Fibroblast of lung (primary cell): ENCODE measurements around the gene KDM2A. TPM values are rescaled to one million over a fixed set of nuclear protein-coding genes. Genes with fewer than 3 reads are reported as not detected.
A peak's percentile ranks its signal among the peaks of the same experiment; 100 is the strongest.

Experiments used
- DNase-seq, 2 donors: peaks; one replicate each; pipeline versions ENCODE4 v3.0.0 to v3.0.0-alpha.2; 2010; ENCODE audit warnings: low read depth in 2 of 2
- H2AFZ ChIP-seq: 2 replicates; pipeline ENCODE4 v1.5.1; 2012; ENCODE audit warnings: low read length, control low read depth, inconsistent platforms
- H3K27ac ChIP-seq: 2 replicates; pipeline ENCODE4 v1.5.1; 2011; ENCODE audit warnings: low read length, control low read depth; ENCODE audit not compliant: insufficient read depth
- H3K27me3 ChIP-seq: 2 replicates; pipeline ENCODE4 v1.5.1; 2011; ENCODE audit warnings: mild to moderate bottlenecking, low read length; ENCODE audit not compliant: control insufficient read depth, insufficient read depth
- H3K36me3 ChIP-seq: 2 replicates; pipeline ENCODE4 v1.5.1; 2011; ENCODE audit warnings: low read length; ENCODE audit not compliant: control insufficient read depth, insufficient read depth
- H3K4me1 ChIP-seq: 2 replicates; pipeline ENCODE4 v1.5.1; 2011; ENCODE audit warnings: low read length; ENCODE audit not compliant: control insufficient read depth, insufficient read depth; ENCODE audit errors: extremely low read depth
- H3K4me2 ChIP-seq: 2 replicates; pipeline ENCODE4 v1.5.1; 2011; ENCODE audit warnings: low read length, control low read depth; ENCODE audit not compliant: insufficient read depth; ENCODE audit errors: extremely low read depth
- H3K4me3 ChIP-seq, 4 experiments: fragments of 200-600 bp in 1 of 4; sonication (generic) in 1 of 4; replicated peaks in 1 of 4; 2 replicates each; pipeline ENCODE4 v1.5.1; 2011 to 2016; ENCODE audit warnings: low read length in 4 of 4, low read depth in 3 of 4, mild to moderate bottlenecking in 3 of 4, control low read depth in 2 of 4, inconsistent platforms in 1 of 4, mixed read lengths in 1 of 4; ENCODE audit not compliant: insufficient read depth in 1 of 4; ENCODE audit errors: control extremely low read depth in 1 of 4
- H3K79me2 ChIP-seq: 2 replicates; pipeline ENCODE4 v1.5.1; 2012; ENCODE audit warnings: mild to moderate bottlenecking, low read length, inconsistent platforms; ENCODE audit not compliant: control insufficient read depth, insufficient read depth
- H3K9ac ChIP-seq: 2 replicates; pipeline ENCODE4 v1.5.1; 2011; ENCODE audit warnings: mild to moderate bottlenecking, low read length, control low read depth; ENCODE audit not compliant: insufficient read depth
- H3K9me3 ChIP-seq: 2 replicates; pipeline ENCODE4 v1.5.1; 2012; ENCODE audit warnings: low read depth, low read length; ENCODE audit not compliant: control insufficient read depth, insufficient read depth
- H4K20me1 ChIP-seq: 2 replicates; pipeline ENCODE4 v1.5.1; 2011; ENCODE audit warnings: low read length; ENCODE audit not compliant: control insufficient read depth, insufficient read depth; ENCODE audit errors: extremely low read depth
- EZH2 ChIP-seq: IDR thresholded peaks from 2 replicates; pipeline ENCODE4 v1.5.1; 2012; ENCODE audit warnings: low read length, control low read depth, mild to moderate bottlenecking; ENCODE audit errors: missing control alignments
- polyA plus RNA-seq, 2 donors: library from polyadenylated mRNA; depleted of rRNA in 1 of 2; stranded (reverse) in 1 of 2; unstranded in 1 of 2; fragments of >200 nt; gene quantifications; 2 replicates each; pipeline ENCODE4 v1.2.1, GENCODE V29; 2011 to 2012; ENCODE audit warnings: missing spikeins in 1 of 2
- total RNA-seq: library from RNA; depleted of rRNA; stranded (reverse); fragments of >200 nt; gene quantifications from 2 replicates; pipeline ENCODE4 v1.2.1, GENCODE V29; 2014
- TF ChIP-seq, protein P1 (sequence below), 2 donors: IDR thresholded peaks in 1 of 2; conservative IDR thresholded peaks in 1 of 2; 1 replicate in 1 of 2; 2 replicates in 1 of 2; pipeline ENCODE4 v1.5.1; 2011 to 2012; ENCODE audit warnings: low read length in 2 of 2, control low read depth in 1 of 2, inconsistent platforms in 1 of 2, low read depth in 1 of 2, mild to moderate bottlenecking in 1 of 2

KDM2A gene
- total and polyA plus RNA-seq, 2 donors (not counting 1 experiment from before 2014, with no cell fraction given): 36.4 to 42.6 TPM

DNA sequence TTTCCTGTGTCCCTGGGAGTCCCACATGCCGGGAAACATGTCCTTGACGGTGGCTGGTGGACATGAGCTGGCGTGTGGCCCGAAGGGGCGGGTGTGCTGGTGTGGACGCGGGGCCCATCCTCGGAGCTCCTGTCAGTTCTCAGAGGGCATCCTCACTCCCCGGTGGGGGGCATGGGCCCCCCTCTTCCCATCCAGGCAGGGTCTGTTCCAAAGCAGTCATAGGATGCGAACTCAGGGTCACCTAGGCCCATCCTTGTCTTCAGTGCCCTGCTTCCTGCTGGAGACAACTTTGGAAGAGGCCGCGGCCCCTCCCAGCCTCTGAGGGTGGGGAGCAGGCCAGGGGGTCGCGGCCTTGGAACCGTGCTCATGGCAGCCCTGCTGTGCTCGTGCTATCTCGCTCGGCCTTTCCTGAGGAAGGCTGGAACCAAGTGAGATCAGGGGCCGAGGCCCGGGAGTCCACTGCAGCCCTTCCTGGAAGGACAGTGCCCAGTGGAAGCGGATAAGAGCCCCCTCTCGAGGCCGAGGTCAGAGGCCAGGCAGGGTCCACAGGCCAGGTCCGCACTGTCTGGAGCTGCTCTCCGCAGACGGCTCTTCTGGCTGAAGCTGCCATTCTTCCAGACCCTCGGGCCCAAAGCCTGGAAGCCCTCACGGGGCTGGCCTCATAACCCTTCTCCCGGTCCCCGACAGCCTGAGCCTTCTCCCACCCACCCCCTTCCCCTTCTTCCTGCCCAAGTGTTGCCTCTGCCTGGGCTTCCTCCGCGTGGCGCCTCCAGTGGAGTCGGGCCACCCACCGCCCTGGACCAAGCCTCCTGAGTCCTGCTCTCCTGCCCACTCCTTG, 155.9 kb downstream of the KDM2A start:
- H2AFZ ChIP-seq: no peak overlapping the region
- H3K4me1 ChIP-seq: peaks cover 36% of the 10 kb centered on the region
- H3K27ac ChIP-seq: no peak overlapping the region
- TF ChIP-seq, protein P1, sequence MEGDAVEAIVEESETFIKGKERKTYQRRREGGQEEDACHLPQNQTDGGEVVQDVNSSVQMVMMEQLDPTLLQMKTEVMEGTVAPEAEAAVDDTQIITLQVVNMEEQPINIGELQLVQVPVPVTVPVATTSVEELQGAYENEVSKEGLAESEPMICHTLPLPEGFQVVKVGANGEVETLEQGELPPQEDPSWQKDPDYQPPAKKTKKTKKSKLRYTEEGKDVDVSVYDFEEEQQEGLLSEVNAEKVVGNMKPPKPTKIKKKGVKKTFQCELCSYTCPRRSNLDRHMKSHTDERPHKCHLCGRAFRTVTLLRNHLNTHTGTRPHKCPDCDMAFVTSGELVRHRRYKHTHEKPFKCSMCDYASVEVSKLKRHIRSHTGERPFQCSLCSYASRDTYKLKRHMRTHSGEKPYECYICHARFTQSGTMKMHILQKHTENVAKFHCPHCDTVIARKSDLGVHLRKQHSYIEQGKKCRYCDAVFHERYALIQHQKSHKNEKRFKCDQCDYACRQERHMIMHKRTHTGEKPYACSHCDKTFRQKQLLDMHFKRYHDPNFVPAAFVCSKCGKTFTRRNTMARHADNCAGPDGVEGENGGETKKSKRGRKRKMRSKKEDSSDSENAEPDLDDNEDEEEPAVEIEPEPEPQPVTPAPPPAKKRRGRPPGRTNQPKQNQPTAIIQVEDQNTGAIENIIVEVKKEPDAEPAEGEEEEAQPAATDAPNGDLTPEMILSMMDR (conservative IDR thresholded peaks at IDR 0.05 in 1 of 2, IDR thresholded peaks at IDR 0.05 in 1 of 2; ENCODE audit: low read depth in 1 of 2, low read length in 2 of 2): no peak
- no peak for TF ChIP-seq EZH2
- peaks cover 11% of the 10 kb centered on the region for H3K36me3 ChIP-seq
- no peak overlapping the region for H3K9ac ChIP-seq
- H3K4me2 ChIP-seq: no peak overlapping the region
- H3K27me3 ChIP-seq: no peaks in the 10 kb centered on the region
- no peaks in the 10 kb centered on the region for H3K9me3 ChIP-seq
- H4K20me1 ChIP-seq: no peaks in the 10 kb centered on the region
- H3K79me2 ChIP-seq: peaks cover 58% of the 10 kb centered on the region
- DNase-seq: no peak
- H3K4me3 ChIP-seq: no peak overlapping the region

DNA sequence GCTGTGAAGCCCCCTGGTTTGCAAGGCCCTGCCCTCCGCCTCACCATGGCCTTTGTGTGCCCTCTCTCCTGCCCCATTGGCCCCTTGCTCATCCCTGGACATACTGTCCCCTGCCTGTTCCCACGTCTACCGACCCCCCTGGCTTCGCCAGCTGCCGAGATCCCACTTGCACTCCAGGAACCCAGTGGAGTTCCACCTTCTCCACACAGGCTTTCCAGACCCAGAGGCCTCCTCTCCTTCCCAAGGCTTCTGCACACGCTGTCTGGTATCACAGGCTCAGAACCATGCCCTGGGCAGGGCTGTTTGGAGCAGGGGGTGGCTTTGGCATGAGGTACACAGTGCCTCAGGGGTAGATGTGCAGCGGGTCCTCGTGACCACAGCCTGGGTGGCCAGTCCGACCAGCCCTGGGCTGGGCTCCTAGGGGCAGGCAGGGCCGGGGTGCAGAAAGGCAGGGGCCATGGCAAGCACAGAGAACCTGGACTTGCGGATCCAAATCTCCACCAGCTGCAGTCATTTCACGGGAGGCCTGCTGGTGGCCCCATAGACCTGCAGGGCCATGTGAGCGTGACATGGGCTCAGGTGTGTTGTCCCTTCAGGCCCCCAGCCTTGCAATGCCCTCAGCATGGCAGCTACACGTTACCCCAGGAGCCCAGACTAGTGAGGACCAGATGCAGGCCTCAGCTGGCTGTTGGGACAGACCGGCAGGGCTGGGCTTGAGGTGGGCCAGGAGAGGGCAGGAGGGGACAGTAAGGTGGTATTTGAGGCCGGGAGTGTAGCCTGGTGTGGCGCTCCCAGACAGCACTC, 156.7 kb downstream of the KDM2A start:
- Histone ChIP-seq H3K4me2 (no peak overlapping the region), H3K27me3 (no peaks in the 10 kb centered on the region), H2AFZ (no peak overlapping the region), H3K4me3 (no peak overlapping the region), H3K9me3 (no peaks in the 10 kb centered on the region), H3K4me1 (peaks cover 31% of the 10 kb centered on the region), H3K9ac (no peak overlapping the region), H4K20me1 (no peaks in the 10 kb centered on the region), H3K79me2 (peaks cover 51% of the 10 kb centered on the region), H3K27ac (no peak overlapping the region), H3K36me3 (peaks cover 17% of the 10 kb centered on the region)
- TF ChIP-seq EZH2: no peak
- TF ChIP-seq, protein P1 (conservative IDR thresholded peaks at IDR 0.05 in 1 of 2, IDR thresholded peaks at IDR 0.05 in 1 of 2; ENCODE audit: low read depth in 1 of 2, low read length in 2 of 2): no peak
- DNase-seq: no peak

DNA sequence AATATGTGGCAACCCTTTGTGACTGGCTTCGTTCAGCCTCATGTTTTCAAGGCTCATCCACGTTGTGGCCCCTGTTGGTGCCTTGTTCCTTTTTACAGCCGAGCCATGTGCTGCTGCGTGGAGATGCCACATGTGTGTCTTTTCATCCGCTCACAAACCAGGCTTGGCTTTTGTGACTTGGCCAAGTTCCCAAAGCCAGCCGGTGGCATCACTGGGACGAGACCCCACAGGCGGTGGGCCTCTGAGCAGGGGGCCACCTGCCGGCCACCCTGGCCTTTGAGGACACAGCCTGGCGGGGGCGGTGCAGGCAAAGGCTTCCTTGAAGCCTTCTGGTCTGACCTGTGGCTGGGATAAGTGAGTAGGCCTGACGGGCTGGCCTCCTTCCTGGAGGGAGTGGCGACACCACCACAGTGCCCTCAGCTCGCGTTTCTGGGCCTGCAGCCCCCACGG, 157.7 kb downstream of the KDM2A start:
- Histone ChIP-seq H3K9ac (peak overlapping the region; percentile 18), H3K9me3 (no peaks in the 10 kb centered on the region), H3K79me2 (peaks cover 41% of the 10 kb centered on the region), H3K4me3 (peak overlapping the region in 1 of 4 experiments; percentile 54), H3K27ac (peak overlapping the region; percentile 79), H3K4me2 (peak overlapping the region; percentile 55), H3K4me1 (peaks cover 27% of the 10 kb centered on the region), H3K27me3 (no peaks in the 10 kb centered on the region), H2AFZ (no peak overlapping the region), H3K36me3 (peaks cover 21% of the 10 kb centered on the region), H4K20me1 (no peaks in the 10 kb centered on the region)
- peak in 1 of 2 donors; percentile 53 for DNase-seq
- no peak for TF ChIP-seq EZH2
- TF ChIP-seq, protein P1 (conservative IDR thresholded peaks at IDR 0.05 in 1 of 2, IDR thresholded peaks at IDR 0.05 in 1 of 2; ENCODE audit: low read depth in 1 of 2, low read length in 2 of 2): peak; percentile 21 to 25
